ENCODE results near the gene KCNJ16.

DNA sequence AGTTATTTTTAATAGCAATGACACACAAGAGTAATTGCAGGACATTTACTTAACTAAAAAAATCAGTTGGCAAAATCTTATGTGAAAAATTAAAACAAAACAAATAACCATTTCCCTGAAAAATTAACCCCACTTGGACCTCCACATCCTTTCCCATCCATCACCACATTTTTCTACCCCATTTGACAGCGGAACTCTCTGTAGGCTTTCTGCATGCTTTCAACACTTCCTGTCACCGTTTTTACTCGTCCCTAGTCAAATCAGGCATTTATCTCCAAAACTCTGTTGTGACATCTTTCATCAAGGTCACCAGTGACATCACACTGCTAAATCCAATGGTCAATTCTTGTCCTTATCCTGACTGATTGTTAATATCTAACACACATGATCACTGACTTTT is 27.5 kb downstream of the KCNJ16 start:
- TF ChIP-seq, protein P1, sequence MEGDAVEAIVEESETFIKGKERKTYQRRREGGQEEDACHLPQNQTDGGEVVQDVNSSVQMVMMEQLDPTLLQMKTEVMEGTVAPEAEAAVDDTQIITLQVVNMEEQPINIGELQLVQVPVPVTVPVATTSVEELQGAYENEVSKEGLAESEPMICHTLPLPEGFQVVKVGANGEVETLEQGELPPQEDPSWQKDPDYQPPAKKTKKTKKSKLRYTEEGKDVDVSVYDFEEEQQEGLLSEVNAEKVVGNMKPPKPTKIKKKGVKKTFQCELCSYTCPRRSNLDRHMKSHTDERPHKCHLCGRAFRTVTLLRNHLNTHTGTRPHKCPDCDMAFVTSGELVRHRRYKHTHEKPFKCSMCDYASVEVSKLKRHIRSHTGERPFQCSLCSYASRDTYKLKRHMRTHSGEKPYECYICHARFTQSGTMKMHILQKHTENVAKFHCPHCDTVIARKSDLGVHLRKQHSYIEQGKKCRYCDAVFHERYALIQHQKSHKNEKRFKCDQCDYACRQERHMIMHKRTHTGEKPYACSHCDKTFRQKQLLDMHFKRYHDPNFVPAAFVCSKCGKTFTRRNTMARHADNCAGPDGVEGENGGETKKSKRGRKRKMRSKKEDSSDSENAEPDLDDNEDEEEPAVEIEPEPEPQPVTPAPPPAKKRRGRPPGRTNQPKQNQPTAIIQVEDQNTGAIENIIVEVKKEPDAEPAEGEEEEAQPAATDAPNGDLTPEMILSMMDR (IDR thresholded peaks at IDR 0.05) = no peak
- TF ChIP-seq EP300 (IDR thresholded peaks at IDR 0.05) (no peak), POLR2A (IDR thresholded peaks at IDR 0.05) (no peak), POLR2AphosphoS5 (IDR thresholded peaks at IDR 0.05) (no peak)
